ENCODE measurements around the gene RDX.
"Not testable (repeated sequence)": the region's sequence is repeated elsewhere in the genome, so short reads cannot be mapped to it uniquely, and the experiment has no call there.

RDX gene

DNA sequence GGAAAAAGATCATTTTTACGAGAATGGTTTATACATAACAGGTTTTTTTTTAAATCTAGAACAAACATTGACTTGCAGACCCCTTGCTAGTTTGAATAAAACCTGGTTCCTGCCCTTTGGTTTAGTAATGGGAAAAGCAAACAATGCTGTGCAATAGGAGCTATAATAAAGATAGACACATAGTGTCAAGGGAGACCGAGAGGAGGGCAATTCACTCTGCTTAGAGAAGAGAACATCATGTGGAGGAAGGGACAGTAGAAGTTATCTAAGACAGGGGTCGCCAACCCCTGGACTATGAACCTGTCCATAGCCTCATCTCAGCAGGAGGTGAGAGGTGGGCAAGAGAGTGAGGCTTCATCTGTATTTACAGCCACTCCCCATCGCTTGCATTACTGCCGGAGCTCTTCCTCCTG is 7.0 kb upstream of the RDX start:
- no peak for DNase-seq

DNA sequence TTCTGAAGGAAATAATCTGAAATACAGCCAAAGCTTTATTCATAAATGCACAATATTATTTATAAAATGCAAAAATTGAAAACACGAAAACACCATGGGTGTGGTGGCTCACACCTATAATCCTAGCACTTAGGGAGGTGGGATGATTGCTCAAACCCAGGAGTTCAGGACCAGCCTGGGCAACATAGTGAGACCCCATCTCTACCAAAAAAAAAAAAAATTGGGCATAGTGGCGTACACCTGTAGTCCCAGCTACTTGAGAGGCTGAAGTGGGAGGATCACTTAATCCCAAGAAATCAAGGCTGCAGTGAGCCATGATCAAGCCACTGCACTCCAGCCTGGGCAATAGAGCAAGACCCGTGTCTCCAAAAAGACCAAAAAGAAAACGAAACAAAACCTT is 5.2 kb upstream of the RDX start:
- DNase-seq: no peak

DNA sequence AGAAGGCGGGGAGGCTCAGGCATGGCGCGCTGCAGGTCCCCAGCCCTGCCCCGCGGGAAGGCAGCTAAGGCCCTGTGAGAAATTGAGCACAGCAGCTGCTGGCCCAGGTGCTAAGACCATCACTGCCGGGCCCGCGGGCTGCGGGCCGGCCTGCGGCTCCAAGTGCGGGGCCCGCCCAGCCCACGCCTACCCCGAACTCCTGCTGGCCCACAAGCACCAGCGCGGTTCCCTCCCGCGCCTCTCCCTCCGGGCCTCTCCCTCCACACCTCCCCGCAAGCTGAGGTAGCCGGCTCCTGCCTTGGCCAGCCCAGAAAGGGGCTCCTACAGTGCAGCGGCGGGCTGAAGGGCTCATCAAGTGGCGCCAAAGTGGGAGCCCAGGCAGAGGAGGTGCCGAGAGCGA is 4.6 kb upstream of the RDX start:
- DNase-seq: no peak

DNA sequence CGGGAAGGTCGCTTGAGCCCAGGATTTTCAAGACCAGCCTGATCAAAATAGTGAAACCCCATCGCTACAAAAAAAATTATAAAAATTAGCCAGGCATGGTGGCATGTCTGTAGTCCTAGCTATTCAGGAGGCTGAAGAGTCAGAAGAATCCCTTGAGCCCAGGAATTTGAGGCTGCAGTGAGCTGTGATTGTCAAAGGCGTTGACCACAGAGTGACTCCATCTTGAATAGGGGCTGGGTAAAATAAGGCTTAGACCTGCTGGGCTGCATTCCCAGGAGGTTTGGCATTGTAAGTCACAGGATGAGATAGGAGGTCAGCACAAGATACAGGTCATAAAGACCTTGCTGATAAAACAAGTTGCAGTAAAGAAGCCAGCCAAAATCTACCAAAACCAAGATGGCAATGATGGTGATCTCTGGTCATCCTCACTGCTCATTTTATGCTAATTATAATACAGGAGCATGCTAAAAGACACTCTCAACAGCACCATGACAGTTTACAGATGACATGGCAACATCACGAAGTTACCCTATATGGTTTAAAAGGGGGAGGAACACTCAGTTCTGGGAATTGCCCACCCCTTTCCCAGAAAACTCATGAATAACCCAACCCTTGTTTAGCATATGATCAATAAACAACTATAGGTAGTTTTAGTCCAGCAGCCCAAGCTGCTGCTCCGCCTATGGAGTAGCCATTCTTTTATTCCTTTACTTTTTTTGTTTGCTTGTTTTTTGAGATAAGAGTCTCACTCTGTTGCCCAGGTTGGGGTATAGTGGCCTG is 2.8 kb upstream of the RDX start:
- no peak for DNase-seq

DNA sequence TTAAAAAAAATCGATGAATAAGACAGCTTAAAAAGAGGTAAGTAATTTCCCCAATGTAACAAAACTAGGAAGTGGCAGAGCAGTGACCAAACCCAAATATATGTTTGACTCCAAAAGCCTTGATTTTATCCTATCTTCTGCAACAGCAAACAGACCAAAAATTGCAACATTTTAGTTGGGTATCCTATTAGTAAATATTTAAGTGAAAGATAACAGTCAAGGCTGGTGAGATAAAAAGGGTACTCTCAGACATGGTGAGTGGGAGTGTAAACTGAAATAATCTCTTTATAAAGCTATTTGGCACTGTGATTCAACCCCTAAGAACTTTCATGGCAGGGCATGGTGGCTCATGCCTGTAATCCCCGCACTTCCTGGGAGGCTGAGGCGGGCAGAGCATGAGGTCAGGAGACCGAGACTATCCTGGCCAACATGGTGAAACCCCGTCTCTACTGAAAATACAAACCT is 1.9 kb upstream of the RDX start:
- no peak for DNase-seq

DNA sequence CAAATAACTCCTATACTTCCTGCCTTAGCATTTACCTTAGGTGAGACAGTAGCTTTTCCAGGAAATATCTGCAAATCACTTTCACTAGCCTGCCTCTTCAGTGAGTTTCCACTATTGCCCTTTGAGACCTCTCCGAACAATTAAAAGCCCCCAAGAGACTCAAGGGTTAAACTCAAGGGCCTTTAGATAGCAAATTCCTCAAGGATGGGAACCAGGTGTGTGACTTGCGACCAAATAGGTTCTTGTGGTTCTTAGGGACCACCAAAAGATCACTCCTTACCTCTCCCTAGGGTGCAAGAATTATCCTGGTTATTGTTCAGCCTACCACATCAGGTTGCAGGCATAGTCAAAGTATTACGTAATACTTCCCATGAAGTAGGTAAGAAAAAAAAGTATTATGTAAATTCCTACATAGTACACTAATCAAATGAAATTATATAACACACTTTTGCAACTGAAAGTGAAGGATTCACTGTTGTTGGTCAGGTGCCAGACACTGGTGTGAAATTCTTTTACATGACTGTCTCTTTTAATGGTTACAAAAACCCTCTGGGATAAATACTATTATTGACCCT is 1.4 kb upstream of the RDX start:
- DNase-seq: no peak

DNA sequence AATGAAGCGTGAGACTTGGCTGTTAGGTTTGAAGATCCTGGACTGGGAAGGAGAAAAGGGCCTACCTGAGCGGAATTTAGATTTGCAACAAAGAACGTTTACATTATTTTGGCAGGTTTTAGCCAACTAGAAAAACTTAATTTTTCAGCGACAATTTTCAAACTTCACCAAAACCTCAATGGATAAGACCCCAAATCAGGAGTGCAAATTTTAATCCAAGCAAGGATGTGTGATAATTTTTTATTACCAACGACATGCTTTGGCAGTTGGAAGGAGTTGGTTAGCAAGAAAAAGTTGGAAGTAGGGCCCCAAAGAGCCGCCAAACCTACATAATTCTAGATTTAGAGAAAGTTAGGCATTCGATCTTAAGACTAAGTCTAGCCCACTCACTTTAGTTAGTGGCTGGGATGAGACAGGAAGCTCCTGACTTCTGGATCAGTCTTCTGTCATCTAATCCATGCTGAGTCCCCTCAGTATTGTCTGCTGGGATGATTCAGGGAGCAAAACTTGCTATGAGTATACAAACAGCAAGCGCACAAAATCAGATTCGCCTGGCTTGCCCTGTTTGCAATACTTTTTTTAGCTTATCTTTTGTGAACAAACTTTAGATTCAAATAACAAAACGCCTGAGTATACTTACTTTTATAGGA is 787 bp upstream of the RDX start:
- no peak for DNase-seq

DNA sequence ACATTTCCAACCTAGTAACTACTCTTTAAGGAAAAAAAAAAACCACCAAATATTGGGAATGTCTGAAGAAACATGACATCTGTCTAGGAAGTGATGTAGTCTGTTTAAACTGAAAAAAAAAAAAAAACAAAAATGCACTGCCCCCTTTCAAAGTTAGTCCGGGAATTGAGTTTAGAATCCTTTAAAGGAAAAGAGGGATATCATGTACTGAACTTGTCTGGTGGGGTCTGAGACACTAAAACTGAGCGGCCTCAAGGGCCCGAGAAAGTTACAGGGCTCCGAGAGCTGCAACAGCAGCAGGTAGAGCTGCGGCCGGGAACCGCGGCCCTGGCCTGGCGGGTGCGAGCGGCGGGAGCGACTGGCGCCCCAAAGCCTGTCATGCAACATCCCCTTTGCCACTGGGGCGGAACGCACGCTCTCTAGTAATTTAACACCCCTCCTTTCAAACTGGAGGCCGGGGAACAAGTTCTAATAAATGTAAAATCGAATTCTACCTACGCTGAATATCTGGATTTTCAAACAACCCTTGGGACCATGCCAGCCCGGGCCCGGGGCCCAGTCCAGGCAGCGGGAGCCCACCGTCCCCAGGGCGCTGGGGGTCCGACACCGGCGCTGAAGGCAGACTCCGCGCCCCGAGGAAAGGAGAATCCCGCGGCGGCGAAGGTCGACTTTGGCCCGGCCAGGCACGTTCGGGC is 736 bp downstream of the RDX start:
- DNase-seq: no peak

DNA sequence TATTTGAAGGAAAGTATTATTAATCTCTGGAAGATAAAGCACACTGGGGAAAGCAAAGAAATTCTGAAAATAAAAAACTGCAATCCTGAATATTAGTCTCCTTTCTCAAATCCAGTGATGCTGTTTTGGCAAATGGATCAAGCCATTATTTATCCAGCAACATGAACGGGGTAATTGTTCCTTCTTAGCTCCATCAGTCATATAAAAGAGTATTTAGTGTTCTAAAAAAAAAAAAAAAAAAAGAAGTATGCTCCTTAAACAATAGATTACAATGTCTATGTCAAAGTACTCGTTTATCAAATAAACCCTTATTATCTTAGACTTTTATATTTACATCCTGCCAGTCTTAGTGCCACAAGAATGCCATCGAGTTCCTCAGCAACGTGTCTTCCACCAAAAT is 1.3 kb downstream of the RDX start:
- DNase-seq: no peak

DNA sequence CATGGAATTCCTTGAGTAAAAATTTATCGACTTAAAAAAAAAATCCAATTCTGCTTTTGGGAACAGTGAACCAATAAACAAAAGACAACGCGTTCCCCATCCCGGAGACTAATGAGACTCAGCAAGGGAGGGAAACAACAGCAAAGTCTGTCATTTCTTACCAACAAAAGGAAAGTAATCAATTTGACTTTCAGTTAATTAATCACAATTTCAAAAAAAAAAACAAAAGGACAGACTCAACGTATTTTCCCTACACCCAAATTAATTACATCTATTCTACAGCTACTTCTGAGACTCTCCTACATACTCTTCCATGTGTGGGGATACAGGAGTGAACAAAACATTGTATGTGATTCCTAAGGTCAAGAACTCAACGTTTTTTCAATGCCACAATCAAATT is 1.9 kb downstream of the RDX start:
- DNase-seq: no peak

DNA sequence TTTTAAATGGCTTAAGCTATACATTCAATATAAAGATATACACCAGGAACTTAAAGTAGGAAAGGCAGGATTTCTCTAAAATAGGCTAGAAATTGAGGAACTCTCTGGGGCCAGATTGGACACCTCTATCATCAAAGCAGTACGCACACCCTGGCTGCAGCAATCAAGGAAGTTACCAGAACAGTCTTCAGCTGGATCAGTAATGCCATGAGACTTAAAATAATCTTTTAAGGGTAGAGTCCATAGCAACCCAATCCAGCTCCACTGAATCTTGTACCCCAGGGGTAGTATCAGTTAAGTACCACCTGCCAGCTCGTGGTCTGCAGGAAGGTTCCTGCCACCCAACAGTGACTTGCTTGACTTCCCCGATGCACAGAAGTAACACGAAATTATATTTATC is 3.0 kb downstream of the RDX start:
- no peak for DNase-seq

DNA sequence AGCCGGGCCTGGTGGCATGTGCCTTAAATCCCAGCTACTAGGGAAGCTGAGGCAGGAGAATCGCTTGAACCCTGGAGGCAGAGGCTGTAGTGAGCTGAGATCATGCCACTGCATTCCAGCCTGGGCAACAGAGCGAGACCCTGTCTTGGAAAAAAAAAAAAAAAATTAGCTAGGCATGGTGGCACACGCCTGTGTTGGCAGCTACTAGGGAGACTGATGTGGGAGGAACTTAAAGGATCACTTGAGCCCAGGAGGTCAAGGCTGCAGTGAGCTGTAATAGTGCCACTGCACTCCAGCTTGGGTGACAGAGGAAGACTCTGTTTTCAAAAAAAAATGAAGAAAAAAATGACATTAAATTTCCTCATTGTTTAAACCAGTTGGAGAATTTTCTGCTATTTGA is 4.3 kb downstream of the RDX start:
- DNase-seq: not testable (repeated sequence)

DNA sequence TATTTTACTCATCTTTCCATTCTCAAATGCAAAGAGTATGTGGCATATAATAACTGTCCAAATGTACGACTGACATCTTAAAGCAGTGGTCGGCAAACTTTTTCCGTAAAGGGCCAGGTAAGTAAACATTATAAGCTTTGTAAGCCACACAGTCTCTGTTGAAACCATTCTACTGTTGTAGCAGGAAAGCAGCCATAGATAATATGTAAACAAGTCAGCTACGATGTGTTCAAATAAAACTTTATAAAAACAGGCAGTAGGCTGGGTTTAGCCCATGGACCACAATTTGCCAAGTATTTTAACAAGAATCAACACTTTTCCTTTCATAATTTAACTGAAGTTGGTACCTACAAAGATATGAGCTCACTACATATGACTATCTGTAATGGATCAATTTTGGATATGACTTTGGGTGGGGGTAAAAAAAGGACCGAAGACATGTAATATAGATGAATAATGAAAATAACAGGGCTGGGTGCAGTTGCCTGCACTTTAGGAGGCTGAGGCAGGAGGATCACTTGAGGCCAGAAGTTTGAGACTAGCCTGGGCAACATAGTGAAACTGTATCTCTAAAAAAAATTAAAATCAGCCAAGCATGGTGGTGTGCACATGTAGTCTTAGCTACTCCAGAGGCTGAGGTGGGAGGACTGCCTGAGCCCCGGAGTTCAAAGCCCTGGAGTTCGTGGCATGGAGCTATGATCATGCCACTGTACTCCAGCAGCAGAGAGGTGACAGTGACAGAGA is 5.7 kb downstream of the RDX start:
- DNase-seq: no peak

DNA sequence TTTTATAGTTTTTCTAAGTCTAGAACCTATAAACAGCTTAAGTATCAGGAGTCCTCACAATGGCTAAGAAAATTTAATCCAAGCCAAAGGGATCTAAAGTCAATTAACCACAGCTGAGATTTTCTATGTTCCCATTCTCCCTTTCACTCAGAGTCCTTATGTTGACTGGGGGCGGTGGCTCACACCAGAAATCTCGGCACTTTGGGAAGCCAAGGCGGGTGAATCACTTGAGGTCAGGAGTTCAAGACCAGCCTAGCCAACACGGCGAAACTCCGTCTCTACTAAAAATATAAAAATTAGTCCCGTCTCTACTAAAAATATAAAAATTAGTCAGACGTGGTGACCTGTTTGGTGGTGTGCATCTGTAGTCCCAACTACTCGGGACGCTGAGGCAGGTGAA is 6.9 kb downstream of the RDX start:
- DNase-seq: no peak

DNA sequence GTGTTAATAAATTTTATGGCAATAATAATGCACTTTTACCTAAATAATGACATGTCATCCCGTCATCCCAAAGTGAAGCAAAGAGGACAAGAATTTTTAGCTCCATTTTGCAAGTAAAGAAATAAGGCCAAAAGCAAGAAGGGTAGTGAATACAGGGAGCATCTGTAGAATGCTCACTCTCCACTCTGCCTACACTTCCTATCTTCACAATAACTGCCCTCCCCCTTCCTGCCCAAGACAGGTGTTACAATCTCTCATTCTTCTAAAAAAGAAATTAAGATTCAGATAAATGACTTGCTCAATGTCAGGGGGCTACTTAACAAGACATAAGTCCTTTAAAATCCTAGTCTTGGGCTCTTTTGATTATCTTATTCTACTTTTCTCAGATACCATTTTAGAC is 8.9 kb downstream of the RDX start:
- DNase-seq: no peak

DNA sequence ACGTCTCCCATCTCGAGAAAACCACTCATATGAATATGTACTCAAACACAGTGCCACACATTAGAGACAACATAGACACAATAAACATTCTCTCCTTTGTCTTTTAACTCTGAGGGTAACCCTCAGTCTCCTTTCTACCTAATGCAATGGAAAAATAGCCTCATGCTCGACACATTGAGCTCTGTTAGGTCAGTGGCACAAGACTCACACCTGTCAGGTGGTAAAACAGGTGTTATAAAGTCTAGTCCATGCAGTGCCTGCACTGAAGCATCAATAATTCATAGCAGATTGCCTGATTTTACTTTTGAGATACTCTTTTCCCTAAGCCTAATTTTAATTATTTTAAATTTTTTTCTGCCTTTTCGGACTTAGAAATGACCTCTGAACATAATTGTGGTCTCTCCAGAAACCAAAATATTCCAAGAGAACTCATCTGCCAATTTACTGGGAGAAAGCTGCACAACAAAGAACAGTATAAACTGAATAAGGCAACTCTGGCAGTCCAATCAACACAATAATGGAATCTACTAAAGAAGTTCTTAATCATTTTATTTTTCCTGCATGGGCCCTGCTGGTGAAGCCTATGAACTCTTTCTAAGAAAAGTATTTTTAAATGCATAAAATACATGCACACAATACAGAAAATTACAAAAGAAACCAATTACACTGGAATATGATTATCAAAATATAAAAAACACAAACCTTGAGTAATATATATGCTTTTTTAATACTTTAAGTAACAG is 9.9 kb downstream of the RDX start:
- no peak for DNase-seq

DNA sequence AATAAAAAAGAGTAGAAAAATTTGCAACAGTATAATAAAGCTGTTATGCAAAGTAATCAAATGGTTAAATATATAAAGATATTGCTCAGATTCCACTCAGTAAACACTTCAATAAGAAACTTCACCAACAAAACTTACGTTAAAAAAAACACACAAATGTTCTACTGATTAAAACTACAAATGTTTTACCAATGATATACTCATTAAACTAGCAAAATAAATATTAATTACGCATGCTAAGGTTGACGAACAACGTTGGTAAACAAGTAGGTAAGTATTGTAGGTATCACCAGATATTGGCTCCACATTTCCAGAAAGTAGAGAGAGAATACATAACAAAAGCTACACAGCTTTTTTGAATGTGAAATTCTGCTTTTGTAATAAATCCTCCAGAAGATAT is 12.6 kb downstream of the RDX start:
- no peak for DNase-seq

DNA sequence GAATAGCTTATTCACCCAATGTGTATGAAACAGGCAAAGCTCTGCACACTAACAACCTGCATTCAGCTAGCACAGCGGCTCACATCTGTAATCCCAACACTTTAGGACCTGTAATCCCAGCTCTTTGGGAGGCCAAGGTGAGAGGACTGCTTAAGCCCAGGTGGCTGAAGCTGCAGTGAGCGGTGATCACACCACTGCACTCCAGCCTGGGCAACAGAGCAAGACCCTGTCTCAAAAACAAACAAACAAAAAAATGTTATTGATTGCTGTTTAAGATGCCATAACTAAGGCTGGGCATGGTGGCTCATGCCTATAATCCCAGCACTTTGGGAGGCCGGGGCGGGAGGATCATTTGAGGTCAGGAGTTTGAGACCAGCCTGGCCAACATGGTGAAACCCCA is 15.8 kb downstream of the RDX start:
- DNase-seq: not testable (repeated sequence)

DNA sequence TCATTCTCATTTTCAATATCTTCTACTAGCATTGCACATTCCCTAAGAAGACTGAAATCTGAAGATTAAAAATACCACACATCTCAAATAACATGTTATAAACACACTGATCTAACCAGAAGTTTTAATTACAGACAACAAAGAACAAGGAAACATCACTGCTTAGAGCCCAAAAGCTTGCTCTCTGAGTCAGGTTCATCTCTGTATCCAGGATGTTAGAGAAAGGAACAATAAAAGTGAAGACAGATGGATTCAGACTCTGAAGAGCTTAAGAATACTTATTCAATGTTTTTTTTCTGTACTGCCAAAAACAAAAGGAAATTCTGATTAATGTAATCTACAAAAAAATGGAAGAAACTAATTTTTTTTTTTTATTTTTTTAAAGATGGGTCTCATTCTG is 16.5 kb downstream of the RDX start:
- DNase-seq: no peak

DNA sequence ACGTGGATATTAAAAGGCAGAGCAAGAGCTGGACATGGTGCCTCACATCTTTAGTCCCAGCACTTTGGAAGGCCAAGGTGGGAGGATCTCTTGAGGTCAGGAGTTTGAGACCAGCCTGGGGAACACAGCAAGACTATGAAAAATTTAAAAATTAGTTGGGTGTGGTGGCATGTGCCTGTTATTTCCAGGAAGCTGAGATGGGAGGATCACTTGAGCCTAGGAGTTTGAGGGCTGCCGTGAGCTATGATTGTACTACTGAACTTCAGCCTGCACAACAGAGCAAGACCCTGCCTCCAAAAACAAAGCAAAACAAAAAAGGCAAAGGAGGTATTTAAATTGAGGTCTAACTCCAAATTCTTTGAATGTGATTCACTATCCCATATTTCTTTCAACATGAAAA is 23.5 kb downstream of the RDX start:
- DNase-seq: no peak

DNA sequence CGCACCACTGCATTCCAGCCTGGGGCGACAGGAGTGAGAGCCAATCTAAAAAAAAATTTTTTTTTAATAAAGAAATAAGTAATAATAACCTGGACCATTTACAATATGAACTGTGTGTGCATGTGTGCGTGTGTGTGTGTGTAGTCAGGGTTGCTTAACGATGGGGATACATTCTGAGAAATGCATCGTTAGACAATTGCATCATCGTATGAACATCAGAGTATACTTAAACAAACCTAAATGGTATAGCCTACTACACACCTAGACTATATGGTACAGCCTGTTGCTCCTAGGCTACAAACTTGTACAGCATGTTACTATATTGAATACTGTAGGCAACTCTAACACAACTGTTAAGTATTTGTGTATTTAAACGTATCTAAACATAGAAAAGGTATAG is 26.4 kb downstream of the RDX start:
- no peak for DNase-seq

DNA sequence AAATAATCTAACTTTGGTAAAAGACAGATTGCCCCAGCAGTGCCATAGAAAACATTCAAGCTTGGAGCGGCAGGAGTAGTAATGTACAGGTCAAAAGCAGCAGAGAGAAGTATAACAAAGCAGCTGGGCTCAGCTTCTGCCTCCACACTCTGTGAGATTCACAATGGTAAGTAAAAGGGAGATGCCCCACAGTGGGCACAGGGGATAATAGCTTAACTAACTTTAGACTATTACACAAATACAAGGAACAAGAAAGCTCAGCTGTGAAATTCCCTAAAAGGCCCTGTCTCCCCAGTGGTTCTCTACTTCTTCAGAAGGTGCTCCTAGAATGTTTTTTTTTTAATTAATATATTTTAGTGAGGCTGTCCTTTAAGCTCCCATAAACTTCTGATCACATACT is 28.0 kb downstream of the RDX start:
- no peak for DNase-seq

DNA sequence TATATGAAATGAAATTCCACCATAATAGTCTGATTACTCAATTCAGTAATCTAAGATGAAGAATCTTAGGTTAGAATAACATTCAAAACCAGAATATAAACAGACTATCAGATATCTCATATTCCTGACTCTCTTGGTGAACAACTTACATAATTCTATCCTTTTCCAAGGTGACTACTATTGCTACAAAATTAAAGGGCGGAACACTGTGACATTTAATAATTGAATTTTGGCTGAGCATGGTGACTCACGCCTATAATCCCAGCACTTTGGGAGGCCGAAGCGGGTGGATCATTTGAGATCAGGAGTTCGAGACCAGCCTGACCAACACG is 34.4 kb downstream of the RDX start:
- no peak for DNase-seq
